ENCODE data around the gene DHRS9. TPM values are rescaled to one million over a fixed set of nuclear protein-coding genes. Genes with fewer than 3 reads are reported as not detected.

DHRS9 gene
- total RNA-seq, 2 experiments from 2014 or later: not detected

- H3K27me3 Mint-ChIP-seq: no peaks in the 10 kb centered on the region
- H3K9me3 Mint-ChIP-seq: no peaks in the 10 kb centered on the region
- H3K36me3 Mint-ChIP-seq (ENCODE audit: low read depth): no peaks in the 10 kb centered on the region
- DNase-seq: no peak
- H3K4me3 Mint-ChIP-seq: no peak overlapping the region
- ChIA-PET CTCF (no interaction called here), POLR2A (no interaction called here)
- H3K27ac Mint-ChIP-seq: no peak overlapping the region
- H3K4me1 Mint-ChIP-seq: peaks cover 16% of the 10 kb centered on the region
Measured at GRCh38 chr2:169073211-169073962, 4.0 kb downstream of the DHRS9 start.

GRCh38 chr2:169073963-169074751 lies 4.8 kb downstream of the DHRS9 start:
- ChIA-PET POLR2A (no interaction called here), CTCF (no interaction called here)
- no peaks in the 10 kb centered on the region for H3K36me3 Mint-ChIP-seq (ENCODE audit: low read depth)
- H3K4me3 Mint-ChIP-seq: no peak overlapping the region
- no peak overlapping the region for H3K27ac Mint-ChIP-seq
- no peaks in the 10 kb centered on the region for H3K9me3 Mint-ChIP-seq
- H3K27me3 Mint-ChIP-seq: no peaks in the 10 kb centered on the region
- DNase-seq: no peak
- H3K4me1 Mint-ChIP-seq: peaks cover 16% of the 10 kb centered on the region

GRCh38 chr2:169077674-169078240 lies 8.4 kb downstream of the DHRS9 start:
- DNase-seq: no peak
- POLR2A ChIA-PET: no interaction called here
- Mint-ChIP-seq H3K27me3 (no peaks in the 10 kb centered on the region), H3K9me3 (no peaks in the 10 kb centered on the region), H3K4me3 (no peak overlapping the region), H3K27ac (no peak overlapping the region), H3K36me3 (ENCODE audit: low read depth) (no peaks in the 10 kb centered on the region), H3K4me1 (peaks cover 6% of the 10 kb centered on the region)
- CTCF ChIA-PET: no interaction called here

- Mint-ChIP-seq H3K27ac (no peak overlapping the region), H3K9me3 (peaks cover 3% of the 10 kb centered on the region), H3K27me3 (peaks cover 2% of the 10 kb centered on the region), H3K4me3 (no peak overlapping the region), H3K36me3 (ENCODE audit: low read depth) (no peaks in the 10 kb centered on the region), H3K4me1 (no peaks in the 10 kb centered on the region)
- DNase-seq: no peak
- ChIA-PET POLR2A (no interaction called here), CTCF (no interaction called here)
Measured at GRCh38 chr2:169080250-169081069, 11.1 kb downstream of the DHRS9 start.

- POLR2A ChIA-PET: no interaction called here
Measured at GRCh38 chr2:169081551-169081950, 12.2 kb downstream of the DHRS9 start.

GRCh38 chr2:169082995-169083394 lies 13.6 kb downstream of the DHRS9 start:
- Mint-ChIP-seq H3K27me3 (peaks cover 9% of the 10 kb centered on the region), H3K27ac (no peak overlapping the region), H3K4me3 (no peak overlapping the region), H3K4me1 (no peaks in the 10 kb centered on the region), H3K9me3 (peaks cover 3% of the 10 kb centered on the region), H3K36me3 (ENCODE audit: low read depth) (no peaks in the 10 kb centered on the region)
- ChIA-PET CTCF (no interaction called here), POLR2A (no interaction called here)
- no peak for DNase-seq

More at GRCh38 chr2:169081551-169081950, 12.2 kb downstream of the DHRS9 start:
- CTCF ChIA-PET: no interaction called here
- Mint-ChIP-seq H3K9me3 (peaks cover 3% of the 10 kb centered on the region), H3K27ac (no peak overlapping the region), H3K27me3 (peaks cover 9% of the 10 kb centered on the region), H3K4me1 (no peaks in the 10 kb centered on the region), H3K4me3 (no peak overlapping the region), H3K36me3 (ENCODE audit: low read depth) (no peaks in the 10 kb centered on the region)
- DNase-seq: no peak

GRCh38 chr2:169086893-169087467 lies 17.6 kb downstream of the DHRS9 start:
- no peak overlapping the region for H3K4me3 Mint-ChIP-seq
- peaks cover 12% of the 10 kb centered on the region for H3K27me3 Mint-ChIP-seq
- H3K36me3 Mint-ChIP-seq (ENCODE audit: low read depth): no peaks in the 10 kb centered on the region
- CTCF ChIA-PET: no interaction called here
- POLR2A ChIA-PET: no interaction called here
- H3K4me1 Mint-ChIP-seq: no peaks in the 10 kb centered on the region
- no peak overlapping the region for H3K27ac Mint-ChIP-seq
- H3K9me3 Mint-ChIP-seq: peaks cover 3% of the 10 kb centered on the region
- no peak for DNase-seq

GRCh38 chr2:169087757-169088379 lies 18.5 kb downstream of the DHRS9 start:
- peaks cover 12% of the 10 kb centered on the region for H3K27me3 Mint-ChIP-seq
- POLR2A ChIA-PET: no interaction called here

GRCh38 chr2:169089182-169089581 lies 19.8 kb downstream of the DHRS9 start:
- no peak overlapping the region for H3K27ac Mint-ChIP-seq
- H3K9me3 Mint-ChIP-seq: peaks cover 5% of the 10 kb centered on the region
- peaks cover 12% of the 10 kb centered on the region for H3K27me3 Mint-ChIP-seq
- CTCF ChIA-PET: interaction anchor here (1.3 kb wide), 1 partner anchor 20 kb away, joined by 3 read pairs; no protein-coding TSS in a partner anchor
- POLR2A ChIA-PET: no interaction called here
- H3K36me3 Mint-ChIP-seq (ENCODE audit: low read depth): no peaks in the 10 kb centered on the region
- no peak overlapping the region for H3K4me3 Mint-ChIP-seq
- no peaks in the 10 kb centered on the region for H3K4me1 Mint-ChIP-seq
- DNase-seq: no peak

More at GRCh38 chr2:169087757-169088379, 18.5 kb downstream of the DHRS9 start:
- no peak overlapping the region for H3K4me3 Mint-ChIP-seq
- H3K4me1 Mint-ChIP-seq: no peaks in the 10 kb centered on the region
- no peak for DNase-seq
- H3K27ac Mint-ChIP-seq: no peak overlapping the region
- no peaks in the 10 kb centered on the region for H3K36me3 Mint-ChIP-seq (ENCODE audit: low read depth)
- CTCF ChIA-PET: no interaction called here
- H3K9me3 Mint-ChIP-seq: peaks cover 5% of the 10 kb centered on the region

GRCh38 chr2:169090133-169090820 lies 20.9 kb downstream of the DHRS9 start:
- Mint-ChIP-seq H3K27me3 (peaks cover 10% of the 10 kb centered on the region), H3K4me3 (no peak overlapping the region), H3K36me3 (ENCODE audit: low read depth) (no peaks in the 10 kb centered on the region), H3K27ac (no peak overlapping the region), H3K9me3 (peaks cover 2% of the 10 kb centered on the region), H3K4me1 (peaks cover 1% of the 10 kb centered on the region)
- no peak for DNase-seq
- CTCF ChIA-PET: interaction anchor here (1.3 kb wide), 1 partner anchor 19 kb away, joined by 3 read pairs; no protein-coding TSS in a partner anchor
- POLR2A ChIA-PET: no interaction called here

GRCh38 chr2:169091256-169091655 lies 21.9 kb downstream of the DHRS9 start:
- Mint-ChIP-seq H3K27me3 (peaks cover 5% of the 10 kb centered on the region), H3K36me3 (ENCODE audit: low read depth) (no peaks in the 10 kb centered on the region), H3K4me3 (no peak overlapping the region), H3K27ac (no peak overlapping the region), H3K9me3 (peaks cover 2% of the 10 kb centered on the region), H3K4me1 (peaks cover 11% of the 10 kb centered on the region)
- POLR2A ChIA-PET: no interaction called here
- no peak for DNase-seq
- CTCF ChIA-PET: no interaction called here

Data from activated CD4-positive, alpha-beta memory T cell treated with anti-CD3 and anti-CD28 coated beads, Interleukin-2, amount 10 ng/mL, durations not matched to agents 7 days and 5 days (primary cell).